Stimulated activated CD8-positive, alpha-beta memory T cell treated with anti-CD3 and anti-CD28 coated beads, Interleukin-15, amount 100 ng/mL, for 24 hours (primary cell): ENCODE measurements around the gene GRM8.
A peak's percentile ranks its signal among the peaks of the same experiment; 100 is the strongest.

Source experiments
- DNase-seq: peaks from one replicate; pipeline ENCODE4 v3.0.0-alpha.2; 2020; ENCODE audit warnings: low read depth

Gene GRM8

DNA sequence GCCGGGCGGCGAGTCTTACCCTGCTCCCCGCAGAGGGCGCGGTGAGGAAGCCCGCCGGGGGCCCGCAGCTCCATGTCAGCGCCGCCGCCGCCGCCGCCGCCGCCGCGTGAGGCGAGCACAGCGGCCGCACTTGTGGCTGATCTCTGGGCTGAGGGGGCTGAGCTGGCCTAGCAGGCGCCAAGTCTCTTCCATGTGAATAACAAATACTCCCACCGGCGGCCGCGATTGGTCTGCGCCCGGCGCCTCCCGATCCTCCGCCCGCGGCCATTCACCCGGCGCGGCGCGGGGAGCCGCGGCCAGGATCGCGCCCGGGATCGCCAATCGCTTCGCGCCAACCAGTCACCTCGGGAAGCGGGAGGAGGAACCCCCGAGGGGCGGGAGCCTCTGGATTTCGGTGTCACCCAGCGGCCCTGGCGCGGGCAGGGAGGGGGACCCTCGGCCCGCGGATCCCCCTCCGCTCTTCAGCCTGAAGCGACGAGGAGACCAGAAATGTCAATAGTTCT is at the start of gene GRM8:
GRM8 (minus strand) TSS at position 164 of the 503 bp plus-strand sequence.
- DNase-seq = no peak

DNA sequence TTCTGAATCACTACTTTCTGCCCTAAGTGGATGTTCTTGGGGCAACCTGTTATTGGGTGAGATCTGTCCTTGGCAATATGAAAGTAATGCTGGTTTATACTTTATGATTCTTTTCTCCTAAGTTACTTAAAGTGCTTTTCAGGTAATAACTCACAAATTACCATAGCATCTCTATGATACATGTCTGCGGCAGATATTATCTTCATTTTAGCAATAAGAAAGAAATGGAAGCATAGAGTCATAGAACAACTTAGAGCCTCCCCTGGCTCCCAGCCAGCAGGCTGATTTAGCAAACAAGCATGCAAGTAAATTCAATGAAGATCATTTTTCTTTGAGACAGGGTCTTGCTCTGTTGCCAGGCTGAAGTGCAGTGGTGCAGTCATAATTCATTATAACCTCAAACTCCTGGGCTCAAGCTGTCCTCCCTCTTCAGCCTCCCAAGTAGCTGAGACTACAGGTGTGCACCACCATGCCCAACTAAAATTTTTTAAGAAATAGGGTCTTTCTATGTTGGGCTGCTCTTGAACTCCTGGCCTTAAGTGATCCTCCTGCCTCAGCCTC is 38.1 kb upstream of the GRM8 start:
- DNase-seq = no peak

DNA sequence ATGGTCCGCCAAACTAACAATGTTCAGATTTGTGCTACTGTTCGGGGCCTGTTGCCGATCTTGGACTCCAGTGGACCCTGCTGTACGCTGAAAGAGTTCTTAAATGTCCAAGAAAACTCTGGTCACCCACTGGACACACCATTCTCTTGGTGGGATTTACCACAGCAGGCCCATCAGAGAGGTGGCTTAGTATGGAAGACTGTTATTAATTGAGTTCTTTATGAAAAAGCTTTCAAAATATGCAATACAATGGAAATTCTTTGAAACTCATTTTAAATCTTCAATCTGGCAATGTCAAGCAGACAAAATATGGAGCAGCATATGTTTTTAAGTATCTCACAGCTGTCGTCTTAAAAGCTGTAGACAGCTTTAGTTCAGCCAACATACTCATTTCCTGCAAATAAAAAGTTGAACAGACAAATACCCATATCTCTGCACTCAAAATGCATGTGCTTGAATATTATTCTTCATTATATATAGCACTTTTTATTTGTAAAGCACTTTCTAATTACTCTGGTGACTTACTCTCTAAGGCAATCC is 37.4 kb upstream of the GRM8 start:
- no peak for DNase-seq

DNA sequence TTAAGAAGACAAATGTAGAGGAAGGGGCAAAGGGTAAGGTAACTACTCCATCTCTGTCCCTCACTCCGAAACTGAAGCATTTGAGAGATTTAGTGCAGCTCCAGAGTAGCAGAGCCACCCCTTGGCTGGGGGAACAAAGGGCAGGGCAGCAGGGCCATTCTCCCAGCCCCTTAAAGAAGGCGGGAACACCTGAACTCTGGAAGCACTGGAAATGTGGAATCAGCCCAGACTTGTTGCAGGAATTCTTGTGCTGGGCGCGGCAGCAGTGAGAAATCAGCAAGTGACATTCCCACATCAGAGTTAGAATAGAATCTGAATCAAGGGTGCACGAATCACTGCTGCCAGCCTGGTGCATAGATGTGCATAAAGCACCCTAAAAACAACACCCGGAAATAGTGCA is 34.4 kb upstream of the GRM8 start:
- no peak for DNase-seq

DNA sequence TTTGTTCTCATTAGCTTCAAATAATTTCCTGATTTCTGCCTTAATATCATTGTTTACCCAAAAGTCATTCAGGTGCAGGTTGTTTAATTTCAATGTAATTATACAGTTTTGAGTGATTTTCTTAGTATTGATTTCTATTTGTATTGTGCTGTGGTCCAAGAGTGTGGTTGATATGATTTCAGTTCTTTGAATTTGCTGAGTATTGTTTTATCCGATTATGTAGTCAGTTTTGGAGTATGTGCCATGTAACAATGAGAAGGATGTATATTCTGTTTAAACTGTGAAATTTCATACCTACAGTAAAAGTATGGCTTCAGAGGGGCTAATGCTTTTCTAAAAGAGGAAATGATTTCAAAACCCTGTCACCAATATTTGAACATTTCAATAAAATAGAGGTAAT is 17.4 kb upstream of the GRM8 start:
- no peak for DNase-seq

DNA sequence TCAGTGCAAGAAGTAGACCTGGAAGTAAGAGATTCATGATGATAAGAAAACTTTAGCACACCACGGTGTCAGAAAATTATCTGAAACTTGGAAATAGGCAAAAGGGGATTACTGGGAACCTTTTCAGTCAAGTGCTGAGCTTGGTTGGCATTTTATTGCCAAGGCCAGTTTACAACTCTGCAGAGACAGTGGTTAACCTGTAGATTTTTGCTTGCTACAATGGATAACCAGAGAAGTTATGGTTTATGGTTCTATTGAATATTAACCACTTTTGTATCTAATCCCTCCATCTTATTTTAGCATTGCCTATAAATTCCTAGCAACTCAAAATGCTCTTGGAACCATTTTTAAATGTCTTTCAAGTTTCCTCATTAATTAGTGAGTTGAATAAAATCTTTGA is 13.3 kb upstream of the GRM8 start:
- DNase-seq = no peak

DNA sequence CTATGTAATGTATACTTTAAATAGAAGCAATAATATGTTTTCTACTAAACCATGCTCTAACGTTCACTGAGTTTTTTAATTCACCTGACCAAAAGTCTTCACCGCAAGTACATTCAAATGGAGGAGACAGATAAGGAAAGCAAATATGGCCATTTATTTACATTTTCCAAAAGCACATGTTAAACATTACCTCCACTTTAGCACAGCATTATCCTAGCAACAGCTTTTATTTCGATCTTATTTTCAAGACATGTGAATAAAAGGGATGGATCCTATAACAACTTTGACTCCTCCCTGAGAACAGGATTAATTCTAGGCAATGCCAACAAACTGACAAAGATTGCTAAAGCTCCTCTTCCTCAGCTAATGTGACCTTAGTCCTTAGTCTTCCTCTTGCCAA is 11.5 kb upstream of the GRM8 start:
- DNase-seq = no peak

DNA sequence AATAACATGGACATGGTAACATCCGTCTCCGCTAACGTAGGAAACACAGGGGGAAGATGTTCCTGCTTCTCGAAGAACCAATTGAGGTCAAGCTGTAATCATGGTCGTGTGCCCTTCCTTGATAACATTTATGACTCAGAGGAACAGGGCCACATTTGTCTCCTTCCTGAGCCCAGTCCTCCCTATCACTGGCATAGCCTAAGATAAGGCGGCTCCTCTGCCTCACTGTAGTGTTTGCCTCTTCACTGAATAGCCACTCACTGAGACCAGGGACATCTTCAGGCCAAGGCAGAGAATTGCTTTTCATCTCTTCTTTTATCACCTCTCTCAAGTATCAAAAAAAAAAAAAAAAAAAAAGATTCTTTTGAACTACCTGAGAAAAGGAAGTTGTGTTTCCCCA is 5.4 kb upstream of the GRM8 start:
- no peak for DNase-seq

DNA sequence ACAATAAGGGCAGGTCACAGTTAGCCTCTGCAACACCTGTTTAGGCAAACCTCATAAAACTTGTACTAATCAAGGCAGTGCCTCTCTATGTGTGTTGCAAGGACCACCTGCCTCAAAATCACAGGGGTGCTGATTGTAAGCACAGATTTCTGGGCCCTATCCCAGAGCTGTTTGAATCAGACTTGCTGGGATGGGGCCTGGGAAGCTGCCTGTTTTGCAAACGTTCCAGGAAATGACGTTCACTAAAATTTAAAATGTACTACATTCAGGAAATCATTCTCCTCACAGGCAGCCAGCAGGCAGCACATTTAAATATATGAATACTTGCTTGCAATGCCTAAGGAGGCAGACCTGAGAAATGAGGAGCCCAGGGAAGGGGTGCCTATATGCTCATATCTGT is 4.3 kb upstream of the GRM8 start:
- DNase-seq = no peak

DNA sequence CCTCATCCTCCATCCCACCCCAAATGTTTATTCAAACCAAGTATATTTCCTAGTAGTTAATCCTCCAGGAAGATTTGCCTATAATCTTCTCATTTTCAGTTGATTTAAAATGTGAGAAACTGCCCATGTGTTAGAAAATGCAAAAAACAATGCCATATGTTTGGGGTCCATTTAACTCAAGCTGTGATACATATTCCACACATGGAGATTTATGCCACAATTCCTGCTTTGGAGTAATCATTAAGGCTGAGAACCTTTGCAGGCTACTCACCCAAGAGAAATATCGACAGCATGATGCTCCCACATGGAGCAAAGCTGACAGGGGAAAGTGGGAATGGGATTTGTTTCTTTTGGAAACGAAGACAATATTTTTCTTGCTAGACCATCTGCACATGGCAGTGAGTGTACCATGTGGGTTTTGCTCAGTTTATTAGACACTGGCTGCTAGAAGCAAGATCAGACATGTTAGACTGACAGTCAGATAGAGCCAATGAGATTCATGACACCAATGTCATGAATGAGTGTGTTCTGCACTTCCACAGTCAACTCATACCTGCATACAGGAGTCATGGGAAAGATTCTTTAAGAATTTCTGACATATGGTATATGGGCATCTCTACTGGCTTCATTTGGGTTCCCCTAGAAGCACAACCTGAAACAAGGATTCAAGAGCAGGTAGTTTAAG is 3.4 kb upstream of the GRM8 start:
- no peak for DNase-seq

DNA sequence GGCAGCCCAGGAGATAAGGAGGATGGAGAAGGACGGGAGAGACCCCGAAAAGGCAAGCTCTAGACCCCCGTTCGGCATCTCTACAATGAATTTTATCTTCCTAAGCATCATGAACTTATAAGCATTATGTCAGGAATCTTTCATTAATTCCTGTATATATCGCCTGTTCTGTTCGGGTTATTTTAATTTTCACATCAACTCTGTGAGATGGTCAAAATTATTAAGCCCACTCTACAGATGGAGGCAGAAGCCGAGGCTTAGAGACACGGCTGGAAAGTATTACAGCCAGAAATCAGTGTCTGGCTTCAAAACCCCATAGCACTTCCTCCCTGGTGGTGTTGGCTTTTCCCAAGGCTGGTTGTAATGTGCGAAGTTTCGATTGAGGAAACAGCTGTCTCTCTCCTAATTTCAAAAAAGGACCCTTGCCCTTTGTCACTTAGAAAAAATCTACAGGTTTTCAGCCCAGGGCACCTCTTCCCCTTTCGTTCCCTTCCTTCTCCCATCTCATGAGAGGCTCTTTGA is 1.5 kb upstream of the GRM8 start:
- DNase-seq = no peak

DNA sequence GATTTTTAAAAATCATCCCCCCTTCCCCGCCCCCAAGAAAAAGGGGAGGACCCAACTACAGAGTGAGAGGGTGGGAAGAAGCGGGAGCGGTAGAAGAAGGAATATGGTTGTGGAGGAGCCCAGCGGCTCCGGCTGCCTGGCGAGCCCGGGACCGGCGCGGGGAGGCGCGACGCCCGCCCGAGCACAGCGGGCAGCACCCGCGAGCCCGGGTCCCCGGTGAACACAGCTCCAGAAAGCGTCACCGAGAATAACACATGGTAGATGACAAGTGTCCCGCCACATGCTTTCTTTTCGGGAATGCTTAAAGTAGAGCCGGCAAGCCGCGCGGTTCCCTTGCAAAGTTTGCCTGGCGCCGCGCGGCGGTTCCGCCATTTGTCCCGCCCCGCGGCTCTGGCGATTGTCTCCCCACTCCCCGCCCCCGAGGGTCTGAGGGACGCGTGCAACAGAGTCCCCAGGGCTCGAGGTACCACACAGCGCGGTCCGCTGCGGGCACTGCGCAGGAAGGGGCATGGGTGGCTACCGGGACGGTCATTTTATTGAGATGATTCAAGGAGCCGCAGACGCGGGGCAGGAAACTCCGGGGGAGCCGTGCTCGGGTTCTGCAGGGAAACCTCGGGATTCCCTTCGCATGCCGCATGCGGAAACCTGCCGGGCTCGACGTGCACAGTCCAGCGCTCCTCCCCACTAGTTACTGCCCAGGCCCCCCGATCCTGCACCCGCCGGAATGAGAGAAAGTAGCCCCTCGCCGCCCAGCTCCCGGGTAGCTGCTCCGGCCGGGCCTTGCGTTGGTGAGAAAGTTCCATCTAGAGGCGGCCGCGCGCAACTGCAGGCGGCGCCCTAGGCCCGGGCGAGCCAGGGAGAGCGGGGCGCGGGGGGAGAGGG is 781 bp upstream of the GRM8 start:
- peak; percentile 38 for DNase-seq

DNA sequence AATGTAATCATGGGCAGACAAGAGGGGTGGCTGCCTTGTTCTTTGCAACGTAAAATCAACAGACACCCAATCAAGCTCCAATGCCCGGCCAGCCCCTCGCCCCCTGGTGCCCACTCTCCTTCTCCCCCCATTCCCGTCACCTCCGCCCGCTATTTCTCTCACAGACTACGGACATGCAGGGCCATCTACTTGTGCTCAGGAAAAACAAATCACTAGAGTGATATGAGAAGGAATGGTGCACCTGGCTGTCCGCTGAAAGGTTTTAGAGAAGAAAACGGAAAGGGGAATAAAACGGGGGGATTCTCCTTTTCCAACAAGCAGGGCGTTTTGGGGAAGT is 396 bp downstream of the GRM8 start:
- no peak for DNase-seq

DNA sequence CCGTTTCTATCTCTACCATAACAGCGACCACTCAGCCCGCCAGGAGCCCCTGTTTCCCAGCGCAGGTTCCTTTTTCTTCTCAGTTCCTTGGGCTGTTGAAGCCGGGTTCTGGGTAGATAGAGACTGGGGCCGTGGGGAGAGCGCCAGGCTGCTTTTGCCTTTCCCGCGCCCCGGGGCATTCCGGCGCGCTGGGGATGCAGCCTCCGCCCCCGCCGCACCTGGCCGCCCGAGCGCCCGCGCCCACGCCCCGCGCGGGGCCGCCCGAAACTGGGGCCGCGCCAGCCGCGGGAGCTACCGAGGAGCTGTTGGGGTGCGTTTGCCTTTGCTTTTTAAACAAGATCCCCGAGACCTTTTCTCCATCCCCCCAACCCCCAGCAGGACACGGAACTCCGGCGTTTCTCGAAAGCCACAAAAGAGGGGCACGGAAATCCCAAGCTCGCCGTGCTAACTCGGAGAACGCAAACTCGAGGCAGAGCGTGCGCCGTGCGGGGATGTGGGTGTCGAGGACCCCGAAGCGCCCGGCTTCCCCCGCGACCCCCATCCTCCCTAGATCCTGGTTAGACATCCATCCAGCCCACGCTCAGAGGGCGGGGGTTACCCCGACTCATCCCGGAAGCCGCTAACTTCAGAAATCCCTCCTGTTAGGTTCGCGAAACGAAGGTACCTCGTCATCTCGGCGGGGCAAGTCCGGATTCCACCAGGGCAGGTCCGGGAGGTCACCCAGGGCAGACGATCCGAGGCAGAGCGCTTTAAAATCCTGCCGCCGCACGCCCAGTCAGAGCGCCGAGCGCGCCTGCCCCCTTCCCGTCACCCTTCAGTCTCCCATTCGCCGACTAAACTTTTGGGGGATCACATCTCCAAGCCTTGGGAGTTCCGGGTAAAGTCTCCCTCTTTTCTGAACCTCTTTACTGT is 1.0 kb downstream of the GRM8 start:
- DNase-seq = no peak

DNA sequence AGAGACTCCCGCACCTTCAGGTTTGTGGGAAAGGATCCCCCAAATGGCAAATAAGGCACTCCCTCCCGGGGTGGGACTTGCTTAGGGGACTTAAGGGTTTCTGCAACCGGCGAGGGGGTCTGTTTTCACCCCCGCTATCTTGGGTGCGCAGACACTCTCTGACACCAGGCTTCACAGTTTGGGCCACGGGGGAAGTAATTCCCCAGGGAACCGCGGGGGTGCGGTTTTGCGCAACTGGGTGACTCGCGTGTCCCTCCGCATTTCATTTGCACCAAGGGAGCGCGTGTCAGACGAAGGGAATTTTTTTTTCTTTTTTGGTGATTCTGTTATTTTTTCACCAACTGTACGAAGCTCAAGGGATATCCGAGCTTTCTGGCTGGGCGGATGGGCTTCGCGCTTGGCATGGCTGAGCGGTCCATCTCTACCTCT is 1.7 kb downstream of the GRM8 start:
- DNase-seq = no peak

DNA sequence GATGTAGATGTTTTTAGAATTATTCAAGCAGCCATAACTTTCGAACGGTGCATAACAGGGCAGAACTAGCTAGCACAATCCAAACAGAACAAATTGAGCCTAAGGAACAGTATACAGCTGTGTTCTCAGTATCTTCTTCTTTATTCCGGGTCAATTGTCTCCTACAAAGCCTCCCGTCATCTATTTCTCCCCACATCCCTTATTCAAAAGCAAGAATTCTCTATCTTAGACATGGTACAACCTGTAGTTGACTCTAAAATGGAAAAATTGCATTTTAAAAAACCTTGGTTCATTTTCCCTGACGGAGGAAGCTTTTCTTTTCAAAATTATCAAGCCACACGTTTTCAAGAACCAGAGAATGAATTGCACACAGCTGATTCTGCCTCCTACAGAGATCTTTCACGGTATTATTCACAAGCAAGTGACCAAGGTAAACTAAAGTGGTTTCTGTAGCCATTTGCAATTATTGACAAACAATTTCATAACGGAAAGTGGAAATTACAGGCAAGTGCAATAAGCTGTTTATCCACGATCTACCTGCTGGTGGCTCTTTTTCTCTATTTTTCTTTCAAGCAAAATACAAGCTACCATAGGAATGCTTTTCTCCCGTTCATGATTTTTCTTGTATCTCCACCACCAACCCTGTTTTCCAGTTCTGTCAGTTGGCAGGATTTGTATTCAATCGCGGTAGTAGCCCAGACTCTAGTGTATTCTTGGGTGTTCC is 2.3 kb downstream of the GRM8 start:
- DNase-seq = no peak

DNA sequence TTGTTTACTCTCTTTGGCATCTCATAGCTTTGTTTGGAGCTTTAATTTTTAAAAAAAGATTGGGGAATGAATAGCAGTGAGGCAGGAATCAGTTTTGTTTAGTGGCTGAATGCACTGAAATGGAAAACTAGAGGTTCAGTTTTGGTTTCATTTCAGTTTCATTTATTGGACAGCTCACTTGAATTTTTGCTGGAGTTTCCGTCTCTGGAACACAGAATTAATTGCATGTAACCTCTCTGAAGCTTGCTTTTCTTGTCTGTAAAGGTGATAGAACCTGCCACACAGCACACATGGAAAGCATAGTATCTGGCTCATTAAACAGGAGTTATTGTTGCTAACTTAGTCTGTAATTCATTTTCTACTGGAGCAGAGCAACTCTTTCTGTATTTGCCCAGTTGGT is 7.1 kb downstream of the GRM8 start:
- DNase-seq = no peak

DNA sequence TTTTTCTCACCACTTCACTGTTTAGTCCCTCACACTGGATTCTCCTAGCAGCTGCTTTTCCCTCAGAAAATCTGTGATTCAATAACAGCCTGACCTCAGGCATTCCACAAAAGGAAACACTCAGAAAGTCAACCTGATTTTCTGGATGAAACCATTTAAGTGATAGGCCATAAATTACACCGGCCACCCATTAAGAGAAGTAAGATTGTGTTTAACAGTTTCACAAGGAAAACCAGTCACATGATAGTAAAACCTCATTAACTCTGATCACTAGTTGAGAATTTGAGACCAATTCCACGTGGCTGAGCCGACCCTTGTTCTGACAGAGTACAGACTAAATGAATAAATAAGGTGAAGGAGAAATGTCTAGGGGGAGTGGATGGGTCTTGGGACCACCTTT is 7.7 kb downstream of the GRM8 start:
- DNase-seq = no peak

DNA sequence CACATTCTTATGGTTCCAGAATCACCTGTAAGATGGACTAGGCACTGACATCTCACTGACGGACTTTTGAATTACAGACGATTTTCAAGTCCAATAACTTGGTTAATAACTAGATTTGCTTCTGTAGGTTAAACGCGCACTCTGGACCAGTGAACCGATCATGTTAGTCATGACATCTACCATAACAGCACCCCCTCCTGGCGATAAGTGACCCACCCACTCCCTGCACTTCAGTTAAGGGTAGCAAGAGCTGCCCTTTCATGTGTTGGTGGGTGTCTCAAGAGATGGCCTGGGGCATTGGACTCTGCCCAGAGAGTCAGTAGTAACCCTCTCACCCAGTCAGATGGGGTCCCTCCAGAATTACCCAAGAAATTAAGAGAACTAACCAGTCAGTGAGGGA is 12.9 kb downstream of the GRM8 start:
- no peak for DNase-seq

DNA sequence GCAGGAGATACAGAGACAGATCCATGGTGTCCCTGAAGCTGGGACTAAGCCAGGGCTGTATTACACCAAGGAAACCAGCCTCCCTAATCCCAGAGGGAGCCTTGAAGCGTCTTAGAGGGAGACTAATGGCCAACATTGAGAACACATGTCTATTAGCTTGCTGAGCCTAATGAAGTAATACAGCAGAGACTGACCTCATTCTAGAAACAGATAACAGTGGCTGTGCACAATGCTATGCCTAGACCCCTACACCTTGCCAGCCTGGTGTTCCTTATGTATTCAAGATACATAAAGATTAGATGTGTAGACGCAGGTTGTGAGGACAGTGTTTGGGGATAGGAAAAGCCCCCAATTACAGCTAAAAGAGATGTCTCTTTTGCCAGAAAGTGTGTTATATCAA is 19.1 kb downstream of the GRM8 start:
- DNase-seq = no peak

DNA sequence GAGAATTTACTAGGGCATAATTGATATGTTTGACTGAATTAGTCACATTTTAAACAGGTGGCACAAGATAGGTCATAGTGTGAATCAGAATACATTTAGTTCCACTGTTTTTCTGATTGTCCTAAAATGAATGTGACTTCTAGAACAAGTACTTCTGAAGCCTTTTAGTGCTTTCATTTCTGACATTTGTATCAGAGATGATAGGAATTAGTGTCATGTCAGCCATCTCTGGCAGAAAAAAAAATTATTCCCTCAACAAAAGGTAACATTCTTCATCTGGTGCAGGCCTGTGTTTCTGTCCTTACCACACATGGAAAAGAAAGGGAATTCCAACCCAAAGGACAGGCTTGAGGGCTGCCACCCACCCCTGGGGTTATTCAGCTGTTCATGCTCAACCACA is 21.3 kb downstream of the GRM8 start:
- DNase-seq = no peak
